Measurements from ENCODE around the gene MSI2. TPM values are rescaled to one million over a fixed set of nuclear protein-coding genes. Genes with fewer than 3 reads are reported as not detected.
A peak's percentile ranks its signal among the peaks of the same experiment; 100 is the strongest.

Gene MSI2
- total RNA-seq, 1 donor from 2014 or later: 110 TPM

- peak; percentile 67 for DNase-seq
- ATAC-seq (ENCODE audit: poor library complexity): peak; percentile 93
- intact Hi-C loops (cut with DNase I): no loop called here
Measured at GRCh38 chr17:57541472-57542394, 285.4 kb downstream of the MSI2 start.

DNA sequence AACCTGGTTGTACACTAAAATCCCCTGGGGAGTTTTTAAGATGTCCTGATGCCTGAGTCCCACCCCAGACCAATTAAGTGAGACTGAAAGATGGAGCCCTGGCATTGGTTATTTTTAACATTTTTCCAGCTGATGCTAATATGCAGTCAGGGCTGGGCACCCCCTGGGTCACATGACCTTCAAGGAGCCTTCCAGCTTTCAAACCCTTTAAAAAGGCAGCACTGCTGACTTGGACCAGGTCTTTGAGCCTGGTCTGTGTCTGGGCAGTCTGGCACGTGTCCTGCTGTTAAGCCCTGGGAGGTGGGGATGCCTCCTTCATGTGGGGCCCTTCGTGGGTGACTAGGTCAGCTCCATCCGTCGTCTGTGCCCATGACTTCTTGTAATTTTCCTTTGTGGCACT is 286.2 kb downstream of the MSI2 start:
- ATAC-seq (ENCODE audit: poor library complexity) (no peak), DNase-seq (no peak)
- intact Hi-C loops (cut with DNase I): no loop called here

DNA sequence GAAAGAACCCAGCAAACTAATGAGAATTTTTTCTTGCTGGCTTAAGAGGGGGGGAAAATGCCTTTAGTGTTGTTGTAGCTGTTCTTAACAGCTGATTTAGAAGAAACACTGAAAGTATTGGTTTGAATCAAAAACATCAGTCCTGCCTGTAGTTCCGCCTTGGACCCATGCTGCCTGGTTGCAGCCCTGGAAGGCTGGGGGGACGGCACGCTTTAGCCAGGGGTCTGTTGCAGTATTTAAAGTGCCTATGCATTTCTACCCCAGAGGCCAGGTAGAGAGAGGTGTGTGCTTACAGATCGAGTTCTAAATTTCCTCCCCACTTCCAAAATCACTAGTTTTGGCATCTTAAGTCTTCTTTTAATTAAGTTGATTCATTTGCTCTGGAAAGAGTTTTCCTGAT is 286.9 kb downstream of the MSI2 start:
- ATAC-seq (ENCODE audit: poor library complexity): no peak
- no peak for DNase-seq
- intact Hi-C loops (cut with DNase I): no loop called here

- intact Hi-C loops (cut with DNase I): no loop called here
- ATAC-seq (ENCODE audit: poor library complexity) (no peak), DNase-seq (no peak)
Measured at GRCh38 chr17:57544401-57544800, 288.1 kb downstream of the MSI2 start.

DNA sequence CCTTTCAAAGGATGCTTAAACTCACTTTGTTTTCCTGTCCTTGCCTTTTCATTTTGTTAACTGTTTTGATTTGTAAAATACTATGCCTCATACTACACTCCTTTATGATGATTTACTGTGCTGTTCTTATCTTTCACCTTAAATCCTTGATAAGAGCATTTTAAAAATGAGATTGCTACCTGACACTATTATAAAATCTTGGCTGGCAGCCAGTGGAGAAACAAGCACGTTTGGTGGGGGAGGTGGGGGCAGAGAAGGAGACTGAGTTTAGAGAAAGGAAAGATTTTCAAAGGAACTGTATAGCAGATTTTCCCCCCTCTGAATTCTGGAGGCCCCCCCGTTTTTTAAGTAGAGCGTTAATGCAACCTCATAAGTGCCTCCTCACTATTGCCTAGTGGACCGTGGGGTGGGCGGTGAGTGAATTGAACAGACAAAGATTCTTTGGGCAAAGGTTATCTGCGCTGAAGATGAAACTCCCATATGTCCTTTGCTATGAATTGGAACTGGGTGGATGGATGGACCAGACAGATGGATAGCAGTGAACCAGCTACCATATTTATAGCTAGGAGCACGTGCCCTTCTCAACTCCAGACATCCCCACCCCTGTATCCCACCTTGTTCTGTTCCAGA is 288.6 kb downstream of the MSI2 start:
- ATAC-seq (ENCODE audit: poor library complexity) (no peak), DNase-seq (no peak)
- intact Hi-C loops (cut with DNase I): no loop called here

GRCh38 chr17:57545731-57546342 is 289.5 kb downstream of the MSI2 start:
- intact Hi-C loops (cut with DNase I): no loop called here
- ATAC-seq (ENCODE audit: poor library complexity) (no peak), DNase-seq (no peak)

- intact Hi-C loops (cut with DNase I): no loop called here
- ATAC-seq (ENCODE audit: poor library complexity): peak; percentile 47
- no peak for DNase-seq
Measured at GRCh38 chr17:57548421-57549410, 292.4 kb downstream of the MSI2 start.

DNA sequence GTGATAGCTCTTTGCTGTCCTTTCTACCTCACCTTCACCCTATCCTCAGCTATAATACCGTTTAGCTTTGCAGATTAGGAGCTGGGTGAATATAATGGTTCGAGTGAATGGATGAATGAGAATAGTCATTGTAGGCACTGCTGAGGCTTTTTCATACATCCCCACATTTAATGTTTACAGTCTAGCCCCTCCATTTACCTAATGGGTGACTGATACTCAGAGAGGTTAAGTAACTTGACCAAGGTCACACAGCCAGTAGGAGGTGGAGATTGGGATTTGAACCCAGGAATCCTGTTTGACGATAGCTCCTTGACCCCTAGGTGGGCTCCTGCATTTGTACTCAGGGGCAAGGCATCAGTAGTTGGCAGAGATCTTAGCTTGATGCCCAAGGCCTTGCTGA is 293.1 kb downstream of the MSI2 start:
- no peak for DNase-seq
- intact Hi-C loops (cut with DNase I): no loop called here
- no peak for ATAC-seq (ENCODE audit: poor library complexity)

DNA sequence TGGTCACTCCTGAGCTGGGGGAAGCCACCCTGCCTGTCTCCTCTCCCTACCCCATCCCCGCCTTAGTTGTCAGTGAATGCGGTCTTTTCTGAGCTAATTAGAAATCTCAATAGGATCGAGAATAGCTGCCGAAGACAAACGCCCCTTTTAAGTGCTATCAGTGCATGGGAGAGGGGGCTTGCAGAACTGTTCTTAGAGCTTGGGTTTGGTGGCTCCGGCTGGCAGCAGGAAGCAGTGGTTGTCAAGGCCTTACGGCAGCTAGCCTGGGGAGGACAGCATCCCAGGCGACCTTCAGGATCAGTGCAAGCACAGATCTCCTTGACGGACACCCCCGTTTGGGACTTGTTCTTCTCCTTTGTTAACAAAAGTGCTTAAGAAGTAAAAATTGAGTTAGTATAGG is 293.7 kb downstream of the MSI2 start:
- intact Hi-C loops (cut with DNase I): no loop called here

GRCh38 chr17:57550668-57551315 is 294.5 kb downstream of the MSI2 start:
- no peak for ATAC-seq (ENCODE audit: poor library complexity)
- intact Hi-C loops (cut with DNase I): no loop called here

More for the DNA sequence above, 293.7 kb downstream of the MSI2 start:
- no peak for ATAC-seq (ENCODE audit: poor library complexity)
- no peak for DNase-seq

GRCh38 chr17:57551321-57552079 is 295.2 kb downstream of the MSI2 start:
- ATAC-seq (ENCODE audit: poor library complexity) (no peak), DNase-seq (no peak)
- intact Hi-C loops (cut with DNase I): no loop called here

More at GRCh38 chr17:57550668-57551315, 294.5 kb downstream of the MSI2 start:
- DNase-seq: no peak

DNA sequence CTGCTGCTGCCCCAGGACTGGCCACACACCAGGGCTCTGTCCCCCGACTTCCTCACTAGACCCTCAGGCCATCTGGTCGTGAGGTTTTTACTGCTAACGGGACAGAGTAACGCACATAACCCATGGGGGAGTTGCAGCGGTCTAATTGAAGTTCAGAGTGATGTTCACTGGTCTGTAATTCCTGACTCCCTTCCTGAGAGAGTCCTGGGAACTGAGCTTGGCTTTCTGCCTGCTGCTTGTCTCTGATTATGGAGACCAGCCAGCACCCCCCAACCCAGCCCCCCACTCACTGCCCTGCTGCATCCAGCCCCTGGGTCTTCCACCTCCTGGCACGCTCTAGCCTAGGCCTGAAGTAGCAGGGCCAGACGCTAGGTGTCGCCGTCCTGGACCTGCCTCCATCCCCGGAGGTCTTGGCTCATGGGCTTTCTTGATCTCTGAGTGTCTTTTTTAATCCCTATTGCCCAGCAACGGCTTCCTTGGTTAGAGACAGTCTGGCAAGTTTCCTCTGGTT is 295.8 kb downstream of the MSI2 start:
- intact Hi-C loops (cut with DNase I): no loop called here
- peak; percentile 55 for DNase-seq
- peak; percentile 27 for ATAC-seq (ENCODE audit: poor library complexity)

- ATAC-seq (ENCODE audit: poor library complexity): no peak
- DNase-seq: no peak
- intact Hi-C loops (cut with DNase I): no loop called here
Measured at GRCh38 chr17:57553526-57553925, 297.2 kb downstream of the MSI2 start.

DNA sequence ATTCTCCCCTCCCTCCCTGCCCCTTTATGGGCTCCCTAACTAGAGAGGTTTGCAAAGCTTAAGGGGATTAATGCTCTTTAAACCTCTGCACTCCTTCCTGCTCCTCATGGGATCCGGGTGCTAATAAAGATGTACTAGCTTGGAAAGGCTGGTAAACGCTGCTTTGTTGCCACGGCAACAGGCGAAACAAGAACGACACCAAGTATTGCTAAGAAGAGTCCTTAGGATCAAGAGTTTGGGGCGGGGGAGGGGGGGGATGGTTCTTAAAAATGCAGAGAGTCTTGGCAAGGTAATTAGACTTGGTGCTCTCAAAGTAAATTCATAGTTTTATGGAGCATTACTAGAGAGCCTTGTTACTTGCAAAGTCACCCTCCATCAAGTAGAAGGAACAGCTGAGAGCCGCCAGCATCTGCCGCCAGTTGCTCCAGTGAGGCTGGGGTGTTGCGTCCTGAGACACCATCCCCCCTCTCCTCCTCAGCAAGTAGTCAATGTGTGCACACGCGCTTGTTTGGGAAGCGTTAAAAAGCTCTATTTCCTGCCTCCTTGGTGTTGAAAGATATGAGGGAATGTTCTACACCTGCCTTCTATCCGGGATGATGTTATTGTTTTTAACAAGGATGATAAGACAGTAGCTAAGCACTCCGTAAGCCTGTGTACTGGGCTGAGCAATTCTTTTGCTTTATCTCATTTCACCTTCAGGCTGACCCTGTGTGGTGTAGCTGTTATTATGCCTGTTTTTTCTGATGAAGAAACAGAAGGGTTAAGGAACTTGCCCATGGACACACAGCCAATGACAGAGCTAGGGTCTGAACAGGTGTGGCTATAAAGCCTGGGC is 297.9 kb downstream of the MSI2 start:
- DNase-seq (no peak), ATAC-seq (ENCODE audit: poor library complexity) (peak; percentile 16)
- intact Hi-C loops (cut with DNase I): no loop called here

DNA sequence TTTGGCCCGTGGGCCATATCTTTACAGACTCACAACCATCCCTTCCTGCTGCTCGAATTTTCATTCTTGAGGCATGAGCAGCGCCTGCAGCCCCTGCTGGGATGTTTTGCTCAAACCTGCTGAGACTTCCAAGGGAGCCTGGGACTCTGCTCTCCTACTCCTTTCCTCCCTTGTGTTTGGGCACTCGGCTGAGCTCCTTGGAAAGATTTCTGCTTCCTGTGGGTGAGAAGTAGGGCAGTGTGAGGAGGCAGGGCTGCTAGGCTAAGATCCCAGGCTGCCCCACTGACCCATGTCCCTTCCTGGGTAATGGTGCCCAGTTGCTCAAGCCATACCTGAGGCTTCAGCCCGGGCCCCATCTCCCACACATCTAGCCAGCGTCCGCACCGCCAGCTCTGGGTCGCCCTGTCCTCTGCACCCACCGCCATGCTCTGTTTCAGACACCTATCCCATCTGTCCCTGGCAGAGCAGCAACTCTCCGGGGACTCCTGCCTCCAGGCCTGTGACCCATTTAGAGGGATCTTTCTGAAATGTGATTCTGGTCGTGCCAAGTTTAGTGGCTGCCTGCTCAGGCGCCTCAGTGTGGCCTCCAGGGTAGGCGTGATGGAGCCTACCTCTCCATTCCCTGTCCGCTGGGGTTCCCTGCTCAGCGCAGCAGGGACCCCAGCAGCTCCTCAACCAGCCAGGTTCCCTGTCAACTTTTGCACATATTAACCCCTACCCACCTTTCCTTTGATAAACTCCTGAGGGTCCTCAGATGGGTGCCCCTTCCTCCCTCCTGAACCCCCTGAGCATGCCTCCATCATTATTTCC is 298.7 kb downstream of the MSI2 start:
- DNase-seq (no peak), ATAC-seq (ENCODE audit: poor library complexity) (no peak)
- intact Hi-C loops (cut with DNase I): no loop called here

All from Right ventricle myocardium superior (tissue), 1 donor.